HG02981 (cell line): ENCODE results near the gene FAM222A.

Source experiments
- ATAC-seq: cut with Tn5 transposase; IDR thresholded peaks from one replicate; pipeline ENCODE4 v1.9.1; 2021; ENCODE audit warnings: mild to moderate bottlenecking, moderate library complexity; ENCODE audit not compliant: unreplicated experiment

FAM222A gene

DNA sequence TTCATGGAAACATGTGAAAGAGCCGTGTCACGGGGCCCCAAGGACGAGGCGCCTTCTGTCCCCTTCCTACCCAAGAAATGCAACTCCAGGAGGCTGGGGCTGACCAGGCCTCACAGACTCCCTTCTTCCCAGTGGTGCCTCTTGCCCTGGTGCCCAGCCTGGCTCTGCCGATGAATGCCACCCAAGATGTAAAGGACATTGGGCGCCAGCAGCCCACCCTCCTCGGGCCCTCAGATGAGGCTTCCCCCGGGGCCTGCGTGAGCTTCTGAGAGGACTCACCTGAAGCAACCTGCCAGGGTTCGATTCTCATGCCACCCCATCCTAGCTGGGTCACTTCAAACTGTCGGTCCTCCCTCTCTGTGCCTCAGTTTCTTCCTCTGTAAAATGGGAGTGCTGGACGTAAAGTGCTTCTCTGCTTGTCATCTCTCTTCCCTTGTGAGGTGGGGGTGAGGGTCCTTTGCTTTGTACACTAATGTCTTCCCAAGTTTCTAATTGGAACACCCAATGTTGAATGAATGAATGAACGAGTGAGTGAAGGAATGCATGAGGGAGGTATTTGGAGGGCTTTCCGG is 10.8 kb downstream of the FAM222A start:
- ATAC-seq = no peak

- no peak for ATAC-seq
These were observed 11.9 kb downstream of the FAM222A start for GRCh38 chr12:109725321-109726105.

- no peak for ATAC-seq
These were observed 12.5 kb downstream of the FAM222A start for GRCh38 chr12:109726106-109726497.

GRCh38 chr12:109726511-109727038 is 12.9 kb downstream of the FAM222A start:
- ATAC-seq = no peak

DNA sequence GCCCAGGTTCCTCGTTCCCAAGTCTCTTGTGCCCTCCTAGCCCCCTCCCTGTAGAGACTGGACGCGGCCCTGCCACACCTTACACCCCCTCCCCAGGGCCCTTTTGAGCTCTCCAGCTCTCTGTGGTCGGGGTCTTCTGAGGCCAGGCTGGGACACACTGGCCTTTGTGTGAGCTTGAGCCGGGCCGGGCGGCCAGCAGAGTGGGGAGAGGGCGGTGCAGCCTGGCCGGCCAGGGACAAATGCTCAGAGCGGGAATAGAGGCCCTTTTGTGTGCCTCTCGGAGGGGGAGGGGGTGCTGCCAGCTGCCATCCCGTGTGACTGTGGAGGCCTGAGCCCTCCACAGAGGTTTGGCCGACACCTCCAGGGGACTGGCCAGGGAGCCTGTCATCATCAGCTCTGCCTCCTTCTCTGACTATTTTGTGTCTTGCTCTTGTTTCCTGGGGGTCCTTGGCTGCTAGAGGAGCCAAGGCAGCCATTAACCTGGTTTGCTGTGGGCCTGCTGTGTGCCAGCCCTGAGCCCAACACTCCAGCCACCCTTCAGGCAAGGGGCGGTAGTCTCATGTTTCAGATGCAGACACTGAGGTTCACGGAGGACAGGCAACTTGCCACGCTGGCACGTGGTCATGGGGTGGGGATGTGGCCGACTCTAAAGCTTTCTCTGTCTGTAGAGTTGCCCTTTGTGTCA is 13.6 kb downstream of the FAM222A start:
- no peak for ATAC-seq

- no peak for ATAC-seq
These were observed 14.4 kb downstream of the FAM222A start for GRCh38 chr12:109727746-109728726.

DNA sequence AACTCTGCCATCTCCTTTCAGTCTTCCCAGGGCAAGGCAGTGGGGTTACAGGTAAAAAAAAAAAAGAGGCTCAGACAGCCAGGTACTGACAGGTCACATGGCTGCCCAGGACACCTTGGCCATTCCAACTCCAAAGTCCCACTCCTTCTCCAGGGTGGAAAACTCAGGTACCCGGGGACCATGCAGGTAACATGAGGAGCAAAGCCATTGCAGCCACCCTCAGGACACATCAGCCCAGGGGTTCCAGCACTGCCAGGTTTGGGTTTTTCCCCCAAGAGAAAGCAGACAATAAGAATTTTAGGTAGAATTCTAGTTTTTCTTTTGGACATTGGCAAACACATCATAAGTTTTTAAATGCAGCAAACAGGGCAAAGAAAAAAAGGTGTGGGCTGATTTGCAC is 15.3 kb downstream of the FAM222A start:
- no peak for ATAC-seq

DNA sequence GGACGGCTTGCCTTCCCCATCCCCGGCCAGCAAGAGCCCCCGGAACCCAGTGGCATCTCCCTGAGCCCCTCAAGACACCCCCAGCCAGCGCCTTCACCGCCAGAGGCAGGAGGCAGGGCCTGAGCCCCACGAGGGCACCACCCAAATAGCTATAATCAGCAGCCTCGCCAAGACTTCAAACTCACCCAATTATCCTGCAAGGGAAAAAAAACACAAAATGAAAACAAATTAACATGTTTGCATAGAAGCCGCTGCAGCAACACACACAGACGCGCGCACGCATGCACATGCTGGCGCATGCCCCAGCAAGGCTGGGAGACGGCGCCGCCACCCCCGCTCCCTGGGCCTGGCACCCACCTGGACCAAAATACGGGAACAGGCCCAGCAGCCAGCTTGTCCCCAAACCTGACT is 15.8 kb downstream of the FAM222A start:
- ATAC-seq = no peak

DNA sequence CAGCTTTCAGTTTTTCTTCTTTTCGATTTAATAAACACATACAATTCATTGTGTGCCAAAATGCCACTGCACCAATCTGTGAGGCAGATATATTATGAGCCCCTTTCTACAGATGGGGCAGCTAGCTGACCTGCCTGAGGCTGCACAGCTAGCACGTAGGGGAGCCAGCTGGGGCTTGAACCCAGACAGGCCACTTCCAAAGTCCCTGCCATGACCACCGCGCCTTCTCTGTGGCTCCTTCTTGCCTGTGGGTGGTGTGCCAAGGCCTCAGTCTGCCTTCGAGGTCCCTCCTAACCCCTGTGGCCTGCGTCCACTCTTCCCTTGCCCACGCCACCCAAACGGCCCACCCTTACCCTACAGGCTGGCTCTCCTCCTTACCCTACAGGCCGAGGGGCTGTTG is 16.2 kb downstream of the FAM222A start:
- no peak for ATAC-seq

DNA sequence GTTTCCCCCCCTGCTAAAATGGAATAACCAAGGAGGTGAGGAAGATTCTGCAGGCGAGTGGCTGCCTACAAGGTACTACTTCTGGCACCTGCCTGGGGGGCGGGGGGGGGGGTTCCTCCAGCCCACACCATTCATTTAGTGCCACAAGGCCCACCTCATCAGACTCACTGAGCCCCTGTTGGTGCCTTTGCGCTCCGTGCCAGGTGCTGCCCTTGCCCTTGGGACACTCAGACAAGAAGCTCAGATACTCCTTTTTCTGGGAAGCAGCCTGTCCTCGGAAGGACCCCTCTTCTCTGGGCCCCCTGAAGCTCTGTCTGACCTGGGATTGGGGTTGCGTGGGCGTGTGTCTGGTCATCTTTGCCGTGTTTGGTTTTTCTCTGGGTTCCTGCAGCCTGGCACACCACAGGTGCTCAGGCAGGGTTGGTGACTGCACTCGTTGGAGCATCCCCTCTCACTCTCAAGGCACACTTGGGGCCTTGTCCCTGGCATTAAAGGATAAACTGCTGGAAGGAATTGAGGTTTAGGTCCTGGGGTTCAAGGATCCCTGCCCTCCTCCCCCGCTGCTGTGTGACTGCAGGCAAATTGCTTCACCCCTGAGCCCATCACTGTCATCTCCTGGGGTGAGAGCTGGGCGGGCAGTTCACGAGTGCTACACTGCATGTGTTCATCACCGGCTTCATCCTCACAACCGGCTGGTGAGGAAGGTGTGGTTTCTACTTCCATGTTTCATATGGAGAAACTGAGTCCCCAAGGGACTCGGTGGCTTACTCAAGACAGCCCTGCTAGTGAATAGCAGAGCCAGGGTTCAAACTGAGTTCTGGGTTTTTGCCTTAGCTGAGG is 16.9 kb downstream of the FAM222A start:
- no peak for ATAC-seq

DNA sequence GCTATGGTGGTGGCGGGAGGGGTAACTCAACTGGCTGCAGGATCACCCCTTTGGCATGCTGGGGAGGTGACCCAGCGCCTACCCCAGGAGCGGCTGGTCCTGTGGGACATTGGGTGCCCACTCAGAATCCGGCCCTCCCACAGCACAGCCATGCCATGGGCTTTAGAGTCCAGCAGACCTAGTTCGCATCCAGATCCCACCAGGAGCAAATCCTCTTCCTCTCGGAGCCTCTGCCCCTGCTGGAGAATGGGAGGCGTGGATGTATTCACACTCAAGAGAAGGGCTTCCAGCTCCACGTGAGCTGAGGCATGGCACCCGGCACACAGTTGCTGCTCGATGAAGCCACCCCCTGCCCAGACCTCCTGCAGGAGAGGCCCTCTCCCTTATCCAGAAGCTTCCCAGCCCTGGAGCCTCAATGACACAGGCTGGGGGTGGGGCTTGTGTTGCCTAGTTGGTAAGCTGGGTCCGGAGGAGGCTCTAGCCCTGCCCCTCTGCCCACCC is 17.7 kb downstream of the FAM222A start:
- no peak for ATAC-seq

- ATAC-seq = no peak
These were observed 18.2 kb downstream of the FAM222A start for GRCh38 chr12:109731806-109732205.

GRCh38 chr12:109732321-109733305 is 19.0 kb downstream of the FAM222A start:
- ATAC-seq = no peak

DNA sequence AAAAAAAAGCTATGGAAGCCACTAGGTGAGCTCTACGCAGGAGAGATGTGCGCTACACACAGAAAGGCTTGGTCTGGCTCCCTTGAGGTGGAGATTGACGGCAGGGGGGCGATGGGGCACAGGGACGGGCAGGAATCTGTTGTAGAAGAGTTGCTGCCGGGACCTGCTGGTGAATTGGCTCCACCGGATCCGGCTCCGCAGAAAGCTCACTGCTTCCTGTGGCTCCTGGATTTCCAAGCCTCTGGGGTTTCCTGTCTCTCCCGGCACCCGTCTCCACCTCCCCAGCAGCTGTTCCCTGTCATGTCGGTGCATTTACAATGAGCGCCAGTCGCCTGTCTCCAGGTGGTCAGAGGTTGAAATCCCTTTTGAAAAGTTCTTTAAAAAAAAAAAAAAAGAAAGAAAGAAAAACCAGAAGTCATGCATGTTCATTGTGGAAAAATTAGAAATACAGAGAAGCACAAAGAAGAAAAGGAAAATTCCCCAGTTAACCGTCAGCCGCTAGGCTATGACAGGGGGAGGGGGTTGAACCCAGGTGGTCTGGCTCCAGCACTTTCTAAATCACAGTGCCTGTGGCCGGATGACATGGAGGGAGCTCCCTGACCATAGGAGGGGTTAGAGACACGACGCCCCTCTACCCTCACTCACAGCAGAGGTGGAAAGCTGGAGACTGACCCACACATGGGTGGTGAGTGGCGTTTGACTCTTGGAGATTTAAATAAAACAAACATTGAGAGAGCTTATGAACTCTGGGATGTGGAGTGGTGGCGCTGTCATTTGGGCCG is 20.8 kb downstream of the FAM222A start:
- no peak for ATAC-seq

DNA sequence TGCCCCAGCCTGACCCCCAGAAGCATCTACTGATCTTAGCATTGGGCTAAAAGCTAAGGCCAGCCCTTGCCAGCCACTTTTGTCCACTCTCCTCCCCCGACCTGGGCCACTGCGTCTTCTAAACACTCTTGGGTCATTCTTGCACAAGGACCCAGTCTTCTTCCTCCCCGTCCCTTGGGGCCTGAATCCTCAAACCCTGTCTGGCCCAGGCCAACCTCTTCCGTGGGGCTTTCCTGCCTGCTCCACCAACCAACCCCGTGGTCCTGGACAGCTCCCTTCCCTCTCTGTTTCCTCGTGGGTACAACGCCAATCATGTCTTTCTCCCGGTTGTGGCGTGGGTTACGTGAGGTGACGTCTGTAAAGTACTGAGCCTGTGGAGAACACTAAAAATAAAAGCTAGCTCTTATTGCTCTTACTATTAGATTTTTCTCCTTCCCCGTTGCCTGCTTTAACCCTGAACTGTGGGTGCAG is 21.5 kb downstream of the FAM222A start:
- ATAC-seq = no peak

- ATAC-seq = no peak
These were observed 22.4 kb downstream of the FAM222A start for GRCh38 chr12:109735825-109736551.
